Esophagus squamous epithelium (tissue), 5 donors: ENCODE data around the gene DLG5. TPM values are rescaled to one million over a fixed set of nuclear protein-coding genes. Genes with fewer than 3 reads are reported as not detected.

Source experiments
- DNase-seq: peaks from one replicate; lab custom pipeline; 2025; lab: John Stamatoyannopoulos, UW
- H3K27ac ChIP-seq, 4 donors: fragments of 200-600 bp; sonication (generic); one replicate each; pipeline ENCODE4 v1.5.1; 2016 to 2019; ENCODE audit warnings: mild to moderate bottlenecking in 1 of 4
- H3K27me3 ChIP-seq, 4 donors: fragments of 200-600 bp; sonication (generic); 1 replicate in 3 of 4; 2 replicates in 1 of 4; pipeline versions ENCODE4 v1.5.1 to v1.6.0; 2017 to 2021; ENCODE audit warnings: antibody characterized with exemption in 1 of 4
- H3K36me3 ChIP-seq, 3 donors: fragments of 200-600 bp; sonication (generic); one replicate each; pipeline ENCODE4 v1.5.1; 2016 to 2019
- H3K4me1 ChIP-seq, 3 donors: fragments of 200-600 bp; sonication (generic); one replicate each; pipeline ENCODE4 v1.5.1; 2017 to 2019
- H3K4me3 ChIP-seq, 4 donors: fragments of 200-600 bp; sonication (generic); 1 replicate in 3 of 4; 2 replicates in 1 of 4; pipeline ENCODE4 v1.5.1; 2016 to 2019; ENCODE audit warnings: mild to moderate bottlenecking in 2 of 4, moderate library complexity in 1 of 4
- H3K9me3 ChIP-seq, 3 donors: fragments of 200-600 bp; sonication (generic); one replicate each; pipeline ENCODE4 v1.5.1; 2016 to 2019
- POLR2A ChIP-seq, 4 donors: fragments of 450-650 bp; IDR thresholded peaks; one replicate each; pipeline ENCODE4 v1.6.1; 2017; ENCODE audit warnings: antibody characterized with exemption in 4 of 4, mild to moderate bottlenecking in 4 of 4, moderate library complexity in 3 of 4
- WGBS, 2 donors: methylation state at CpG; one replicate each; pipeline ENCODE4 v1.1.5; 2018; 5-methylcytosine and 5-hydroxymethylcytosine counted together
- intact Hi-C: fragments of 100-400 bp; cut with DNase I; formaldehyde crosslinking; loops from one replicate; pipeline ENCODE4 v1.15.0; 2022
- total RNA-seq, 4 donors: library from RNA; depleted of rRNA; stranded (reverse); fragments of >200 nt; gene quantifications; one replicate each; pipeline ENCODE4 v1.1.0, GENCODE V29; 2016
- TF ChIP-seq, protein P1 (sequence below), 6 experiments: fragments of 450-650 bp in 4 of 6; fragments of 200-600 bp in 2 of 6; sonication (generic) in 2 of 6; IDR thresholded peaks; one replicate each; pipeline ENCODE4 v1.5.1; 2016 to 2019; ENCODE audit warnings: antibody characterized with exemption in 6 of 6, mild to moderate bottlenecking in 4 of 6, moderate library complexity in 4 of 6
- donor health status: DM: yes; HTN: yes; CAD: no.

DLG5 gene
- total RNA-seq, 4 donors from 2014 or later, result 34.1 to 50.9 (median 41.3) TPM

DNA sequence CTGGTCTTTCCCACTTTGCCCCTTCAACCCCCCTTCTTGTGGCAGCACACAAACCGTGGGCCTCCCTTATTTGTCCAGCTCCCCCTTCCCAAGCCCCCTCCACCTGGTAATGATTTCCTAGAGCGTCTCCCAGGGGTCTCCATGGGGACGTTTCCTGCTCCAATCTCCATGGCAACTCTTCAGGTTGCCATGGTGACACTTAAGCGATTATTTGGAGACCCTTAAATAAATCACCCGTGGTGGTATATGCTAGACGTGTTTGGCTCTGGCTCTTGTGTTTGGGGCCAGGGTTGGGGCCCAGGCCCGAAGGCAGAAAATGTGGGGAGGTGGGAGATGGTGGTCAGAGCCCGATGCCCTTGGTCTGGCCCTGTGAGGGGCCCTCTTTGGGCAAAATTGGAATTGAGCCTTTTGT is 41.1 kb upstream of the DLG5 start:
- no peaks in the 10 kb centered on the region for H3K36me3 ChIP-seq
- no peak for DNase-seq
- intact Hi-C loops, result no loop called here
- TF ChIP-seq, protein P1, sequence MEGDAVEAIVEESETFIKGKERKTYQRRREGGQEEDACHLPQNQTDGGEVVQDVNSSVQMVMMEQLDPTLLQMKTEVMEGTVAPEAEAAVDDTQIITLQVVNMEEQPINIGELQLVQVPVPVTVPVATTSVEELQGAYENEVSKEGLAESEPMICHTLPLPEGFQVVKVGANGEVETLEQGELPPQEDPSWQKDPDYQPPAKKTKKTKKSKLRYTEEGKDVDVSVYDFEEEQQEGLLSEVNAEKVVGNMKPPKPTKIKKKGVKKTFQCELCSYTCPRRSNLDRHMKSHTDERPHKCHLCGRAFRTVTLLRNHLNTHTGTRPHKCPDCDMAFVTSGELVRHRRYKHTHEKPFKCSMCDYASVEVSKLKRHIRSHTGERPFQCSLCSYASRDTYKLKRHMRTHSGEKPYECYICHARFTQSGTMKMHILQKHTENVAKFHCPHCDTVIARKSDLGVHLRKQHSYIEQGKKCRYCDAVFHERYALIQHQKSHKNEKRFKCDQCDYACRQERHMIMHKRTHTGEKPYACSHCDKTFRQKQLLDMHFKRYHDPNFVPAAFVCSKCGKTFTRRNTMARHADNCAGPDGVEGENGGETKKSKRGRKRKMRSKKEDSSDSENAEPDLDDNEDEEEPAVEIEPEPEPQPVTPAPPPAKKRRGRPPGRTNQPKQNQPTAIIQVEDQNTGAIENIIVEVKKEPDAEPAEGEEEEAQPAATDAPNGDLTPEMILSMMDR (IDR thresholded peaks at IDR 0.05), result no peak
- no peak for TF ChIP-seq POLR2A (IDR thresholded peaks at IDR 0.05)
- H3K4me3 ChIP-seq, result no peak overlapping the region
- no peak overlapping the region for H3K27ac ChIP-seq
- H3K4me1 ChIP-seq, result peaks cover 0 to 22% (median 3%) of the 10 kb centered on the region in 3 donors
- no peaks in the 10 kb centered on the region for H3K27me3 ChIP-seq
- no peaks in the 10 kb centered on the region for H3K9me3 ChIP-seq
- WGBS, 2 donors, result 49 to 65% methylated on average over 4 to 6 of the region's 8 CpGs

DNA sequence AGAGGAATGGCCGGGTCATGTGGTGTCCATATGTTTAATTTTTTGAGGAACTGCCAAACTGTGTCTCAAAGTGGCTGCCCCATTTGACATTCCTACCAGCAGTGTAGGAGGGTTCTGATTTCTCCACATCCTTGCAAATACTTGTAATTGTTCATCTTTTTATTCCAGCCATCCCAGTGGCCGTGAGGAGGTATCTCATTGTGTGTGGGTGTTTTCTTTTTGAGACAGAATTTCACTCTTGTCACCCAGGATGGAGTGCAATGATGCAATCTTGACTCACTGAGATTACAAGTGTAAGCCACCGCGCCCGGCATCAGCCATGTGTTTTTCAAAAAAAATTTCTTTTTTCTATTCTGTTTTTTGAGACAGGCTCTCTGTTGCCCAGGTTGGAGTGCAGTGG is 38.7 kb upstream of the DLG5 start:
- intact Hi-C loops, result no loop called here
- H3K27me3 ChIP-seq, result no peaks in the 10 kb centered on the region
- 39 to 43% methylated on average over 5 of the region's 5 CpGs for WGBS, 2 donors

DNA sequence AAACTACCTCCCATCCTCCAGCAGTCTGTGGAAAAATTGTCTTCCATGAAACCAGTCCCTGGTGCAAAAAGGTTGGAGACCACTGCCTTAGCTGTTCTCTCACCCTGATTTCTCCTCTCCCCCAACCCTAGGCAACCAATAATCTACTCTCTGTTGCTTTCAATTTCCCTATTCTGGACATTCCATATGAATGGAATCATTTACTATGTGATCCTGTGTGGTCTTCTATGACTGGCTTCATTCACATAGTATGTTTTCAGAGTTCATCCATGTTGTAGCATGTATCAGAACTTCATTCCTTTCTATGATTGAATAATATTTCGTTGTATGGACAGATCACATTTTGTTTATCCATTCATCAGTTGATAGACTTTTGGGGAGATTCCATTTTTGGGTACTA is 38.3 kb upstream of the DLG5 start:
- Histone ChIP-seq H3K36me3 (no peaks in the 10 kb centered on the region), H3K9me3 (no peaks in the 10 kb centered on the region), H3K27ac (no peak overlapping the region), H3K4me3 (no peak overlapping the region), H3K27me3 (no peaks in the 10 kb centered on the region), H3K4me1 (peaks cover 0 to 12% (median 7%) of the 10 kb centered on the region in 3 donors)
- no peak for DNase-seq
- TF ChIP-seq, protein P1 (IDR thresholded peaks at IDR 0.05), result no peak
- no peak for TF ChIP-seq POLR2A (IDR thresholded peaks at IDR 0.05)
- 65 to 82% methylated on average over 1 of the region's 1 CpG for WGBS, 2 donors
- intact Hi-C loops, result no loop called here

More for the DNA sequence above, 38.7 kb upstream of the DLG5 start:
- Histone ChIP-seq H3K36me3 (no peaks in the 10 kb centered on the region), H3K4me1 (peaks cover 0 to 7% (median 3%) of the 10 kb centered on the region in 3 donors), H3K9me3 (no peaks in the 10 kb centered on the region), H3K4me3 (no peak overlapping the region), H3K27ac (no peak overlapping the region)
- TF ChIP-seq POLR2A (IDR thresholded peaks at IDR 0.05), result no peak
- TF ChIP-seq, protein P1 (IDR thresholded peaks at IDR 0.05), result no peak
- DNase-seq, result no peak

DNA sequence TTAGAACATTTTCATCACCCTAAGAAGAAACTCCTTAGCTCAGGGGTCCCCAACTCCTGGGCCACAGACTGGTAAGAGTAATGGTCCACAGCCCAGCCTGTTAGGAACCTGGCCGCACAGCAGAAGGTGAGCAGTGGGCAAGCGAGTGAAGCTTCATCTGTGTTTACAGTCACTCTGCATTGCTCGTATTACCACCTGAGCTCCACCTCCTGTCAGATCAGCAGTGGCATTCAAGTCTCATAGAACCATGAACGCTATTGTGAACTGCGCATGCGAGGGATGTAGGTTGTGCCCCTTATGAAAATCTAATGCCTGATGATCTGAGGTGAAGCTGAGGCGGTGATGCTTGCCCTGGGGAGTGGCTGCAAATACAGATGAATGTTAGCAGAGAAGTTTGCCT is 37.3 kb upstream of the DLG5 start:
- intact Hi-C loops, result no loop called here
- no peak for DNase-seq
- Histone ChIP-seq H3K27ac (no peak overlapping the region), H3K9me3 (no peaks in the 10 kb centered on the region), H3K4me3 (no peak overlapping the region), H3K4me1 (peaks cover 0 to 21% (median 13%) of the 10 kb centered on the region in 3 donors), H3K36me3 (no peaks in the 10 kb centered on the region), H3K27me3 (no peaks in the 10 kb centered on the region)
- TF ChIP-seq POLR2A (IDR thresholded peaks at IDR 0.05), result no peak
- TF ChIP-seq, protein P1 (IDR thresholded peaks at IDR 0.05), result no peak
- 88 to 93% methylated on average over 6 to 7 of the region's 7 CpGs for WGBS, 2 donors

DNA sequence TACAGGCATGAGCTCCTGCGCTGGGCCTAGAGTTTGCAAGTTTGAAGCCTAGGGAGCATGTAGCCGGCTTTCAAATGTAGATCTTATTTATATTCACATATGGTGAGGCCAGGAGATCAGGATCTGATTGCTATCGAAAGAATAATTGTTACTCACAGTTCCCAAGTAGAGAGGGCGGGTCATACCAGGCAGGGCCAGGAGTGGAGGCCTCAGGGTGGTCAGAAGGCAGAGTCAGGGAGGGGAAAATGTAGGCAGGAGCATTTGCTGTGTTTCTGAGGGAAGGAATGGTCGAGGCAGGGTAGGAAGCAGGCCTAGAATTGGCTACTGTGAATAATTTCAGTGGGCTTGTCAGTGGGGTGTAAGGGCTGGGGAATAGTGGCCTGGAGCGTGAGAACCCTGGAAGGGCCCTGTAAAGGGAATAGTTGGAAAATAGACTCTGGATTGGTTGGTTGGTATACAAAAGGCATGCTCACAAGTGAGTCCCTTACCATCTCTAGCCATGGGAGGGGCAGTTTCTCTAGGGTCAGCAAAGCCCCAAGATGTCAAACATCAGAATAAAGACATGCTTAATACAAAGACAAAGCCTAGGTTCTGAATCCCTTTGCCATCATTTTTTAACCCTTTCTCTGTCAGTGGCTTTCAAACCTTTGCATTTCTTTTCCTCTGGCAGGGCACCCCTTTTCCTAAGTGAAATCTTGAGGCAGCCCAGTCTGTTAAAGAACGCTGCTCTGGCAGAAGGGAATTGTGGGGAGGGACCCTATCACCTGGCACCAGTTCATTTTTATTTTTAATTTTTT is 36.0 kb upstream of the DLG5 start:
- Histone ChIP-seq H3K36me3 (no peaks in the 10 kb centered on the region), H3K27ac (no peak overlapping the region), H3K9me3 (no peaks in the 10 kb centered on the region), H3K4me1 (peaks cover 0 to 25% (median 13%) of the 10 kb centered on the region in 3 donors), H3K4me3 (no peak overlapping the region), H3K27me3 (no peaks in the 10 kb centered on the region)
- no peak for DNase-seq
- intact Hi-C loops, result no loop called here
- WGBS, 2 donors, result 76 to 80% methylated on average over 7 of the region's 7 CpGs
- TF ChIP-seq, protein P1 (IDR thresholded peaks at IDR 0.05), result no peak
- no peak for TF ChIP-seq POLR2A (IDR thresholded peaks at IDR 0.05)
